Ectodermal cell (in vitro differentiated cells): ENCODE data around the gene RIGI.
"Not testable (repeated sequence)": the region's sequence is repeated elsewhere in the genome, so short reads cannot be mapped to it uniquely, and the experiment has no call there.

ENCODE experiments used
- H3K27ac ChIP-seq: 2 replicates; pipeline ENCODE4 v1.7.0; 2013; ENCODE audit warnings: mild to moderate bottlenecking, low read depth, low read length; ENCODE audit not compliant: insufficient read depth, poor library complexity, severe bottlenecking
- H3K27me3 ChIP-seq: 2 replicates; pipeline ENCODE4 v1.7.0; 2013; ENCODE audit warnings: mild to moderate bottlenecking, low read length; ENCODE audit not compliant: insufficient read depth, control insufficient read depth, poor library complexity, severe bottlenecking
- H3K36me3 ChIP-seq: one replicate; pipeline ENCODE4 v1.7.0; 2013; ENCODE audit warnings: low read length; ENCODE audit not compliant: control insufficient read depth, insufficient read depth
- H3K4me1 ChIP-seq: one replicate; pipeline ENCODE4 v1.7.0; 2013; ENCODE audit warnings: low read length; ENCODE audit not compliant: control insufficient read depth, insufficient read depth
- H3K4me3 ChIP-seq: 2 replicates; pipeline ENCODE4 v1.7.0; 2013; ENCODE audit warnings: low read depth, low read length, control low read depth; ENCODE audit not compliant: insufficient read depth
- H3K9me3 ChIP-seq: 2 replicates; pipeline ENCODE4 v1.7.0; 2013; ENCODE audit warnings: mild to moderate bottlenecking, low read length, moderate library complexity; ENCODE audit not compliant: control insufficient read depth
- WGBS, 2 experiments: methylation state at CpG; one replicate each; pipeline ENCODE4 v1.1.7; 2013; ENCODE audit warnings: missing lambda C conversion rate in 2 of 2; 5-methylcytosine and 5-hydroxymethylcytosine counted together

RIGI gene

GRCh38 chr9:32533336-32533735 lies 7.3 kb upstream of the RIGI start:
- Histone ChIP-seq H3K4me1 (no peaks in the 10 kb centered on the region), H3K27ac (no peak overlapping the region), H3K36me3 (no peaks in the 10 kb centered on the region), H3K4me3 (no peak overlapping the region), H3K27me3 (no peaks in the 10 kb centered on the region), H3K9me3 (no peaks in the 10 kb centered on the region)
- WGBS, 2 experiments: 94 to 95% methylated on average over 6 of the region's 6 CpGs

GRCh38 chr9:32526707-32527048 lies 682 bp upstream of the RIGI start:
- 0% methylated on average over 1 of the region's 2 CpGs; no CpG with 5 or more reads in 1 of the 2 experiments for WGBS, 2 experiments
- H3K9me3 ChIP-seq: no peaks in the 10 kb centered on the region
- H3K36me3 ChIP-seq: no peaks in the 10 kb centered on the region
- no peaks in the 10 kb centered on the region for H3K27me3 ChIP-seq
- no peak overlapping the region for H3K27ac ChIP-seq
- no peaks in the 10 kb centered on the region for H3K4me1 ChIP-seq
- peak overlapping the region; percentile 53 for H3K4me3 ChIP-seq

- no peak overlapping the region for H3K27ac ChIP-seq
- peaks cover 3% of the 10 kb centered on the region for H3K9me3 ChIP-seq
- H3K4me1 ChIP-seq: no peaks in the 10 kb centered on the region
- H3K36me3 ChIP-seq: no peaks in the 10 kb centered on the region
- peak overlapping the region; percentile 53 for H3K4me3 ChIP-seq
- WGBS, 2 experiments: 26 to 31% methylated on average over 4 of the region's 4 CpGs
- no peaks in the 10 kb centered on the region for H3K27me3 ChIP-seq
These were observed 326 bp downstream of the RIGI start for GRCh38 chr9:32525709-32526030.

- no peaks in the 10 kb centered on the region for H3K36me3 ChIP-seq
- no peak overlapping the region for H3K4me3 ChIP-seq
- H3K27me3 ChIP-seq: no peaks in the 10 kb centered on the region
- H3K4me1 ChIP-seq: no peaks in the 10 kb centered on the region
- no peak overlapping the region for H3K27ac ChIP-seq
- WGBS, 2 experiments: 90% methylated on average over 22 of the region's 22 CpGs
- H3K9me3 ChIP-seq: peaks cover 3% of the 10 kb centered on the region
These were observed 896 bp downstream of the RIGI start for GRCh38 chr9:32524892-32525708.

- 93 to 96% methylated on average over 11 of the region's 11 CpGs for WGBS, 2 experiments
- H3K9me3 ChIP-seq, H3K36me3 ChIP-seq, H3K27ac ChIP-seq, H3K4me1 ChIP-seq, H3K27me3 ChIP-seq, H3K4me3 ChIP-seq: not testable (repeated sequence)
These were observed 1.5 kb downstream of the RIGI start for GRCh38 chr9:32524558-32524891.

- H3K4me1 ChIP-seq: no peaks in the 10 kb centered on the region
- H3K27ac ChIP-seq: no peak overlapping the region
- WGBS, 2 experiments: 57% methylated on average over 1 of the region's 1 CpG; no CpG with 5 or more reads in 1 of the 2 experiments
- H3K4me3 ChIP-seq: no peak overlapping the region
- no peaks in the 10 kb centered on the region for H3K27me3 ChIP-seq
- H3K36me3 ChIP-seq: no peaks in the 10 kb centered on the region
- H3K9me3 ChIP-seq: peaks cover 4% of the 10 kb centered on the region
These were observed 2.1 kb downstream of the RIGI start for GRCh38 chr9:32523910-32524309.

GRCh38 chr9:32518276-32518675 lies 7.7 kb downstream of the RIGI start:
- H3K9me3 ChIP-seq: peaks cover 14% of the 10 kb centered on the region
- H3K27me3 ChIP-seq: no peaks in the 10 kb centered on the region
- WGBS, 2 experiments: 80 to 91% methylated on average over 1 of the region's 1 CpG
- no peak overlapping the region for H3K4me3 ChIP-seq
- no peak overlapping the region for H3K27ac ChIP-seq
- no peaks in the 10 kb centered on the region for H3K36me3 ChIP-seq
- H3K4me1 ChIP-seq: no peaks in the 10 kb centered on the region

- Histone ChIP-seq H3K27me3 (no peaks in the 10 kb centered on the region), H3K9me3 (peaks cover 12% of the 10 kb centered on the region), H3K36me3 (no peaks in the 10 kb centered on the region), H3K4me1 (no peaks in the 10 kb centered on the region), H3K27ac (no peak overlapping the region), H3K4me3 (no peak overlapping the region)
These were observed 9.8 kb downstream of the RIGI start for GRCh38 chr9:32516241-32516640.

GRCh38 chr9:32508728-32509127 lies 17.3 kb downstream of the RIGI start:
- Histone ChIP-seq H3K36me3 (no peaks in the 10 kb centered on the region), H3K27ac (no peak overlapping the region), H3K27me3 (no peaks in the 10 kb centered on the region), H3K4me1 (no peaks in the 10 kb centered on the region), H3K4me3 (no peak overlapping the region), H3K9me3 (no peaks in the 10 kb centered on the region)
- 67 to 91% methylated on average over 1 of the region's 1 CpG for WGBS, 2 experiments

GRCh38 chr9:32503008-32503407 lies 23.0 kb downstream of the RIGI start:
- Histone ChIP-seq H3K27me3 (no peaks in the 10 kb centered on the region), H3K27ac (no peak overlapping the region), H3K9me3 (no peaks in the 10 kb centered on the region), H3K4me1 (no peaks in the 10 kb centered on the region), H3K36me3 (no peaks in the 10 kb centered on the region), H3K4me3 (no peak overlapping the region)
- WGBS, 2 experiments: 45 to 54% methylated on average over 3 of the region's 3 CpGs

GRCh38 chr9:32502464-32502863 lies 23.5 kb downstream of the RIGI start:
- 88 to 91% methylated on average over 3 of the region's 4 CpGs for WGBS, 2 experiments
- Histone ChIP-seq H3K36me3 (no peaks in the 10 kb centered on the region), H3K4me1 (no peaks in the 10 kb centered on the region), H3K4me3 (no peak overlapping the region), H3K27ac (no peak overlapping the region), H3K9me3 (no peaks in the 10 kb centered on the region), H3K27me3 (no peaks in the 10 kb centered on the region)
